Measurements from ENCODE around the gene KSR1. TPM values are rescaled to one million over a fixed set of nuclear protein-coding genes. Genes with fewer than 3 reads are reported as not detected.

KSR1 gene
- total and polyA plus RNA-seq, 2 of the 8 experiments (the other 6 are each of a cell fraction or from before 2014, with no cell fraction given), result 14.1 to 34.7 TPM

DNA sequence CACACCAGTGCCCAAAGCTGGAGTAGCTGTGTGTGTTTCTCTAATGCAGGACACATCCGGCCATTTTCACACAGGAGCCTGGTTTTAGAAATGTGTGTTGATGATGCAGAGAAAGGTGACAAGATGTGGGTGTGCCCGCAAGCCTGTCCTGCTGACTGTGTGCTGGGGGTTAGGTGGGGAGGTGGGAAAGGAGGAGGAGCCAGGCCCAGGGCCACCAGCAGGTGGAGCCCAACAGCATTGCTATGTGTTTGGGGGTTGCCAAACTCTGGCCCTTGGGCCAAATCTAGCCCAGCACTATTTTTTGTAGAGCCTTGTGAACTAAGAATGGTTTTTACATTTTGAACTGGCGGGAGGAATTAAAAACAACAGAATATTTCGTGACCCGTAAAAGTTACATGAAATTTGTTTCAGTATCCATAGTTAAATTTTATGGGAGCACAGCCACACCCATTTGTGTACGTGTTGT lies 113.0 kb downstream of the KSR1 start (continued):
- TF ChIP-seq CTBP2 (IDR thresholded peaks at IDR 0.05; ENCODE audit: borderline replicate concordance, insufficient read depth, insufficient read length, low read length) (no peak), EGR1 (IDR thresholded peaks at IDR 0.05; ENCODE audit: borderline replicate concordance, low read depth, low read length) (no peak), ZNF274 (IDR thresholded peaks at IDR 0.05; ENCODE audit: borderline replicate concordance, extremely low read depth, low read length) (no peak), CBX8 (IDR thresholded peaks at IDR 0.05; ENCODE audit: borderline replicate concordance, low read depth, low read length) (no peak)

Data from H1 (cell line).